Panc1 (cell line): ENCODE data around the gene GDF10.

ENCODE experiments used
- CTCF ChIP-seq: fragments of 450-650 bp; IDR thresholded peaks from 2 replicates; pipeline ENCODE4 v1.5.1; 2017; ENCODE audit warnings: mild to moderate bottlenecking
- REST ChIP-seq, 2 experiments: IDR thresholded peaks; 2 replicates each; pipeline ENCODE4 v1.6.1; 2011 to 2012; ENCODE audit warnings: low read depth in 2 of 2, control low read depth in 1 of 2, low read length in 1 of 2, mild to moderate bottlenecking in 1 of 2, moderate library complexity in 1 of 2; ENCODE audit not compliant: insufficient read depth in 1 of 2

DNA sequence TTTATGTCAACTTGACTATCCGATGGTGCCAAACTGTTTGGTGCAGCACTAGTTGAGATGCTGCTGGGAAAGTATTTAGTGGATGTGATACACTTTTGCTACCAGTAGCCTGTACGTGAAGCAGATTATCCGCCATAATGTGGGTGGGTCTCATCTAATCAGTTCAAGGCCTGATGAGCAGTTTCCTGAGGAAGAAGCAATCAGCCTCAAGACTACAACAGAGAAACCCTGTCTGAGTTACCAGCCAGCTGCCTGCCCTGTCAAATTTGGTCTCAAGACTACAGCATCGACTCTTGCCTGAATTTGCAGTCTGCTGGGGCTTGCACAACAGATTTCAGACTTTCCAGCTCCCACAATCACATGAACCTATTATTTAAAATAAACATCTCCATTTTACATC is 37.3 kb downstream of the GDF10 start:
- TF ChIP-seq CTCF (no peak), REST (IDR thresholded peaks at IDR 0.05; ENCODE audit: insufficient read depth in 1 of 2, low read depth in 2 of 2, low read length in 1 of 2) (no peak)
